ENCODE results near the gene PPP2R1B. TPM values are rescaled to one million over a fixed set of nuclear protein-coding genes. Genes with fewer than 3 reads are reported as not detected.

PPP2R1B gene
- total RNA-seq (2022; extraction: Qiagen RNA extraction) = 15.5 to 19.8 TPM (median 18.7 TPM) in 5 replicates

GRCh38 chr11:111765984-111766833, at the start of gene PPP2R1B:
Gene PPP2R1B (minus strand): TSS chr11:111766389. CDS start chr11:111766361, 28 bp downstream.

Other genes starting within 250 kb of the PPP2R1B start
- gene LAYN, start 225.7 kb downstream of the PPP2R1B start, total RNA-seq (2022; extraction: Qiagen RNA extraction) = 3.8 to 4.5 TPM (median 4.3 TPM) in 5 replicates
- 5.9 to 8.0 TPM (median 7.7 TPM) in 5 replicates for gene SIK2, start 163.9 kb downstream of the PPP2R1B start, total RNA-seq (2022; extraction: Qiagen RNA extraction)
- gene ALG9, start 105.2 kb upstream of the PPP2R1B start, total RNA-seq (2022; extraction: Qiagen RNA extraction) = 16.5 to 21.2 TPM (median 18.6 TPM) in 5 replicates
- 1.5 to 1.6 TPM (median 1.5 TPM) in 5 replicates for gene FDXACB1, start 112.8 kb upstream of the PPP2R1B start, total RNA-seq (2022; extraction: Qiagen RNA extraction)
- 30.0 to 36.1 TPM (median 32.4 TPM) in 5 replicates for gene CFAP68, start 113.2 kb upstream of the PPP2R1B start, total RNA-seq (2022; extraction: Qiagen RNA extraction)
- gene CRYAB, start 145.4 kb upstream of the PPP2R1B start, total RNA-seq (2022; extraction: Qiagen RNA extraction) = 8.3 to 23.1 TPM (median 12.1 TPM) in 5 replicates
- gene HSPB2, start 146.3 kb upstream of the PPP2R1B start, total RNA-seq (2022; extraction: Qiagen RNA extraction) = 0.13 TPM in 1 of 5 replicates, not detected in the others
- gene C11orf52, start 152.5 kb upstream of the PPP2R1B start, total RNA-seq (2022; extraction: Qiagen RNA extraction) = 0.18 to 0.28 TPM (median 0.21 TPM) in 3 of 5 replicates, not detected in the others
- gene DIXDC1, start 171.0 kb upstream of the PPP2R1B start, total RNA-seq (2022; extraction: Qiagen RNA extraction) = 5.8 to 9.6 TPM (median 8.7 TPM) in 5 replicates

Measured in A549 treated with Mapracorat at 1 μM for 4 hours (cell line).